H1 (cell line): ENCODE results near the gene RABL2A. TPM values are rescaled to one million over a fixed set of nuclear protein-coding genes. Genes with fewer than 3 reads are reported as not detected.
"Not testable (repeated sequence)": the region's sequence is repeated elsewhere in the genome, so short reads cannot be mapped to it uniquely, and the experiment has no call there.

Experiments
- CTCF ChIA-PET: fragments of 300-600 bp; sonication (Branson Sonifier 250); formaldehyde crosslinking; loops from one replicate; lab custom pipeline; 2021; ENCODE audit not compliant: partially characterized antibody; lab: Charles Lee
- POLR2A ChIA-PET: fragments of 300-600 bp; sonication (Branson Sonifier 250); formaldehyde crosslinking; loops from one replicate; lab custom pipeline; 2021; ENCODE audit warnings: inconsistent platforms; ENCODE audit not compliant: partially characterized antibody; lab: Charles Lee
- DNase-seq, 2 experiments: peaks; one replicate each; pipeline versions ENCODE4 v3.0.0 to v3.0.0-alpha.2; 2010 to 2022; ENCODE audit warnings: low spot score in 2 of 2, low read depth in 1 of 2, mixed read lengths in 1 of 2
- FAIRE-seq: peaks from 2 replicates; lab custom pipeline; 2011; peaks lifted over from hg19 to GRCh38; lab: Jason Lieb, UNC
- H2AFZ ChIP-seq: 2 replicates; pipeline ENCODE4 v1.8.1; 2012; ENCODE audit warnings: low read length, inconsistent platforms
- H2AK5ac ChIP-seq: 2 replicates; pipeline ENCODE4 v1.6.1; 2013; ENCODE audit warnings: low read depth, low read length
- H2BK120ac ChIP-seq: replicated peaks from 2 replicates; pipeline ENCODE3; 2013; ENCODE audit warnings: low read depth, low read length, inconsistent platforms
- H2BK12ac ChIP-seq: 2 replicates; pipeline ENCODE4 v1.6.1; 2013; ENCODE audit warnings: low read depth, low read length
- H2BK15ac ChIP-seq: 2 replicates; pipeline ENCODE4 v1.6.1; 2013; ENCODE audit warnings: low read length
- H2BK20ac ChIP-seq: 2 replicates; pipeline ENCODE4 v1.6.1; 2013; ENCODE audit warnings: low read length
- H2BK5ac ChIP-seq: 2 replicates; pipeline ENCODE4 v1.6.1; 2013; ENCODE audit warnings: low read depth, low read length
- H3K14ac ChIP-seq: 2 replicates; pipeline ENCODE4 v1.6.1; 2013; ENCODE audit warnings: inconsistent platforms; ENCODE audit not compliant: insufficient read length
- H3K18ac ChIP-seq: 2 replicates; pipeline ENCODE4 v1.6.1; 2013; ENCODE audit warnings: low read length; ENCODE audit errors: extremely low read depth
- H3K23ac ChIP-seq: 2 replicates; pipeline ENCODE4 v1.6.1; 2013; ENCODE audit warnings: inconsistent platforms; ENCODE audit not compliant: insufficient read length
- H3K23me2 ChIP-seq: 2 replicates; pipeline ENCODE4 v1.6.1; 2013; ENCODE audit warnings: low read depth, low read length
- H3K27ac ChIP-seq: 2 replicates; pipeline ENCODE4 v1.6.1; 2011; ENCODE audit warnings: low read depth, low read length, inconsistent platforms
- H3K27me3 ChIP-seq, 4 experiments: replicated peaks in 1 of 4; 1 replicate in 1 of 4; 2 replicates in 3 of 4; pipeline versions ENCODE4 v1.6.1 to v1.8.1; 2011 to 2013; ENCODE audit warnings: low read length in 3 of 4, mild to moderate bottlenecking in 3 of 4, inconsistent platforms in 2 of 4, mixed read lengths in 2 of 4, moderate library complexity in 1 of 4; ENCODE audit not compliant: control insufficient read depth in 3 of 4, insufficient read depth in 3 of 4; ENCODE audit errors: extremely low read depth in 1 of 4
- H3K36me3 ChIP-seq, 4 experiments: 2 replicates each; pipeline versions ENCODE4 v1.6.1 to v1.8.1; 2011 to 2013; ENCODE audit warnings: mild to moderate bottlenecking in 4 of 4, low read length in 3 of 4, moderate library complexity in 2 of 4, control low read depth in 1 of 4, inconsistent platforms in 1 of 4; ENCODE audit not compliant: insufficient read depth in 4 of 4, control insufficient read depth in 2 of 4
- H3K4ac ChIP-seq: replicated peaks from 2 replicates; pipeline ENCODE3; 2013; ENCODE audit warnings: low read length, low read depth, mixed read lengths, inconsistent platforms; ENCODE audit not compliant: insufficient read length
- H3K4me1 ChIP-seq, 4 experiments: replicated peaks in 1 of 4; 1 replicate in 1 of 4; 2 replicates in 3 of 4; pipeline versions ENCODE4 v1.6.1 to v1.8.1; 2011 to 2013; ENCODE audit warnings: low read length in 3 of 4, inconsistent platforms in 2 of 4, mixed read lengths in 1 of 4; ENCODE audit not compliant: insufficient read depth in 4 of 4, control insufficient read depth in 3 of 4
- H3K4me2 ChIP-seq, 2 experiments: 2 replicates each; pipeline versions ENCODE4 v1.6.1 to v1.8.1; 2011 to 2013; ENCODE audit warnings: low read depth in 2 of 2, low read length in 2 of 2, control low read depth in 1 of 2, inconsistent platforms in 1 of 2, mild to moderate bottlenecking in 1 of 2; ENCODE audit not compliant: insufficient read depth in 1 of 2
- H3K4me3 ChIP-seq, 4 experiments: fragments of 200-600, 300-600 bp in 1 of 4; sonication (generic), shearing (Covaris generic), sonication (Bioruptor Twin) in 1 of 4; 2 replicates each; pipeline versions ENCODE4 v1.5.1 to v1.8.1; 2011 to 2016; ENCODE audit warnings: low read length in 4 of 4, low read depth in 3 of 4, control low read depth in 2 of 4, inconsistent platforms in 2 of 4, mild to moderate bottlenecking in 2 of 4, mixed read lengths in 1 of 4, moderate library complexity in 1 of 4; ENCODE audit not compliant: insufficient read depth in 2 of 4; ENCODE audit errors: extremely low read depth in 1 of 4
- H3K56ac ChIP-seq: replicated peaks from 2 replicates; pipeline ENCODE3; 2013; ENCODE audit warnings: low read depth, mild to moderate bottlenecking, mixed read lengths, low read length, inconsistent platforms; ENCODE audit not compliant: insufficient read length
- H3K79me1 ChIP-seq: 2 replicates; pipeline ENCODE4 v1.6.1; 2013; ENCODE audit warnings: low read depth, low read length, control low read depth
- H3K79me2 ChIP-seq, 2 experiments: 2 replicates each; pipeline versions ENCODE4 v1.6.1 to v1.8.1; 2012 to 2013; ENCODE audit warnings: low read length in 2 of 2, mild to moderate bottlenecking in 2 of 2, inconsistent platforms in 1 of 2; ENCODE audit not compliant: insufficient read depth in 2 of 2, control insufficient read depth in 1 of 2
- H3K9ac ChIP-seq, 4 experiments: replicated peaks in 1 of 4; 1 replicate in 1 of 4; 2 replicates in 3 of 4; pipeline versions ENCODE4 v1.6.1 to v1.8.1; 2011 to 2013; ENCODE audit warnings: low read depth in 3 of 4, low read length in 3 of 4, control low read depth in 2 of 4, mild to moderate bottlenecking in 2 of 4, moderate library complexity in 2 of 4, inconsistent platforms in 1 of 4; ENCODE audit errors: extremely low read depth in 1 of 4
- H3K9me3 ChIP-seq, 2 experiments: 2 replicates each; pipeline versions ENCODE4 v1.6.1 to v1.8.1; 2012 to 2013; ENCODE audit warnings: mild to moderate bottlenecking in 2 of 2, moderate library complexity in 2 of 2, control low read depth in 1 of 2, inconsistent platforms in 1 of 2, low read depth in 1 of 2, low read length in 1 of 2, mixed read lengths in 1 of 2; ENCODE audit not compliant: insufficient read depth in 2 of 2
- H4K20me1 ChIP-seq, 2 experiments: replicated peaks in 1 of 2; 2 replicates each; pipeline versions ENCODE3 to v1.8.1; 2011 to 2013; ENCODE audit warnings: inconsistent platforms in 2 of 2, low read length in 2 of 2, mild to moderate bottlenecking in 1 of 2; ENCODE audit not compliant: insufficient read depth in 2 of 2, control insufficient read depth in 1 of 2
- H4K5ac ChIP-seq: 2 replicates; pipeline ENCODE4 v1.6.1; 2013; ENCODE audit warnings: low read length, low read depth, mixed read lengths, inconsistent platforms; ENCODE audit not compliant: insufficient read length
- H4K8ac ChIP-seq: 2 replicates; pipeline ENCODE4 v1.8.0; 2013; ENCODE audit warnings: mild to moderate bottlenecking, moderate library complexity, low read length, inconsistent platforms; ENCODE audit not compliant: insufficient read depth; ENCODE audit errors: extremely low read depth
- H4K91ac ChIP-seq: replicated peaks from 2 replicates; pipeline ENCODE3; 2013; ENCODE audit warnings: low read length, mixed read lengths, inconsistent platforms; ENCODE audit not compliant: insufficient read length
- WGBS, 2 experiments: shearing (Covaris generic) in 1 of 2; methylation state at CpG; one replicate each; pipeline versions ENCODE4 v1.1.6 to v1.1.7; 2013 to 2015; ENCODE audit warnings: low lambda C conversion rate in 2 of 2, mixed read lengths in 2 of 2, inconsistent platforms in 1 of 2, low coverage in 1 of 2, missing lambda C conversion rate in 1 of 2; ENCODE audit not compliant: insufficient replicate concordance in 2 of 2, insufficient coverage in 1 of 2, insufficient read length in 1 of 2; ENCODE audit errors: extremely low coverage in 1 of 2, missing lambda C conversion rate in 1 of 2; 5-methylcytosine and 5-hydroxymethylcytosine counted together
- polyA plus RNA-seq, 7 experiments: library from polyadenylated mRNA; depleted of rRNA in 3 of 7; stranded (reverse) in 5 of 7; unstranded in 2 of 7; fragments of >200 nt in 5 of 7; fragments of 200-250 nt in 2 of 7; gene quantifications; 1 replicate in 5 of 7; 2 replicates in 1 of 7; 4 replicates in 1 of 7; pipeline versions ENCODE4 v1.2.1 to v1.2.3, GENCODE V29; 2011 to 2013; ENCODE audit warnings: missing spikeins in 2 of 7, mixed read lengths in 2 of 7
- total RNA-seq: library from RNA; stranded (reverse); fragmentation: NEBNext Ultra II Directional; extraction: Animal tissue kit (Norgen Biotek cat#: 25700); gene quantifications from 2 replicates; pipeline ENCODE4 v1.2.1, GENCODE V29; 2021

Gene RABL2A
- total and polyA plus RNA-seq, 2 of the 8 experiments (the other 6 are each of a cell fraction or from before 2014, with no cell fraction given), result 6.9 to 10.9 TPM

GRCh38 chr2:113664761-113665533, 37.9 kb downstream of the RABL2A start:
- H3K36me3 ChIP-seq, FAIRE-seq, H2BK15ac ChIP-seq, H3K9ac ChIP-seq, H3K4me1 ChIP-seq, H2AFZ ChIP-seq, H3K4ac ChIP-seq, H2BK20ac ChIP-seq, H3K18ac ChIP-seq, H2BK120ac ChIP-seq, H3K23me2 ChIP-seq, H3K56ac ChIP-seq, H3K4me2 ChIP-seq, DNase-seq, H4K20me1 ChIP-seq, H4K5ac ChIP-seq, H3K27ac ChIP-seq, H2BK5ac ChIP-seq, H3K79me1 ChIP-seq, H3K9me3 ChIP-seq, H2AK5ac ChIP-seq, H4K8ac ChIP-seq, H3K23ac ChIP-seq, H3K4me3 ChIP-seq, H3K79me2 ChIP-seq, H4K91ac ChIP-seq, H3K27me3 ChIP-seq, H3K14ac ChIP-seq, POLR2A ChIA-PET, H2BK12ac ChIP-seq: not testable (repeated sequence)
- CTCF ChIA-PET, result interaction anchor here (0.7 kb wide), 1 partner anchor 60 kb away, joined by 3 read pairs; no protein-coding TSS in a partner anchor
- 89% methylated on average over 6 of the region's 6 CpGs; no CpG with 5 or more reads in 1 of the 2 experiments for WGBS, 2 experiments

GRCh38 chr2:113669013-113669412, 41.9 kb downstream of the RABL2A start:
- H3K4me1 ChIP-seq, H2BK120ac ChIP-seq, H4K5ac ChIP-seq, H3K27ac ChIP-seq, H3K4me2 ChIP-seq, H3K79me1 ChIP-seq, FAIRE-seq, POLR2A ChIA-PET, H3K4me3 ChIP-seq, CTCF ChIA-PET, H2AK5ac ChIP-seq, DNase-seq, H3K36me3 ChIP-seq, H3K9me3 ChIP-seq, H4K20me1 ChIP-seq, H4K8ac ChIP-seq, H3K23ac ChIP-seq, H3K9ac ChIP-seq, H2AFZ ChIP-seq, H3K18ac ChIP-seq, H2BK20ac ChIP-seq, H3K14ac ChIP-seq, H3K4ac ChIP-seq, H3K23me2 ChIP-seq, H4K91ac ChIP-seq, H2BK5ac ChIP-seq, H3K79me2 ChIP-seq, H3K27me3 ChIP-seq, H3K56ac ChIP-seq, H2BK15ac ChIP-seq, H2BK12ac ChIP-seq: not testable (repeated sequence)
- WGBS, 2 experiments, result 96% methylated on average over 21 of the region's 21 CpGs; no CpG with 5 or more reads in 1 of the 2 experiments
